ENCODE data around the gene AOAH. TPM values are rescaled to one million over a fixed set of nuclear protein-coding genes. Genes with fewer than 3 reads are reported as not detected.

AOAH gene
- total RNA-seq, result 24.7 TPM
- 2.7 TPM for polyA plus RNA-seq (ENCODE audit: insufficient read depth, low read depth, low replicate concordance)
- long read RNA-seq, donor 1, result 0 reads
- long read RNA-seq, donor 2, result 0 reads
- long read RNA-seq, donor 3, result 0 reads
- long read RNA-seq, donor 4, result 0 reads
- long read RNA-seq, donor 5, result 0 reads
- long read RNA-seq, donor 6, result 0 reads
- long read RNA-seq, donor 7, partial matches to known transcripts, result 0 of 10 reads
- long read RNA-seq, donor 7, other reads (novel, unspliced or antisense), result 7 of 10 reads
- long read RNA-seq, donor 8, result 0 reads
- long read RNA-seq, donor 9, result 0 reads
- long read RNA-seq, donor 10, result 0 reads

DNA sequence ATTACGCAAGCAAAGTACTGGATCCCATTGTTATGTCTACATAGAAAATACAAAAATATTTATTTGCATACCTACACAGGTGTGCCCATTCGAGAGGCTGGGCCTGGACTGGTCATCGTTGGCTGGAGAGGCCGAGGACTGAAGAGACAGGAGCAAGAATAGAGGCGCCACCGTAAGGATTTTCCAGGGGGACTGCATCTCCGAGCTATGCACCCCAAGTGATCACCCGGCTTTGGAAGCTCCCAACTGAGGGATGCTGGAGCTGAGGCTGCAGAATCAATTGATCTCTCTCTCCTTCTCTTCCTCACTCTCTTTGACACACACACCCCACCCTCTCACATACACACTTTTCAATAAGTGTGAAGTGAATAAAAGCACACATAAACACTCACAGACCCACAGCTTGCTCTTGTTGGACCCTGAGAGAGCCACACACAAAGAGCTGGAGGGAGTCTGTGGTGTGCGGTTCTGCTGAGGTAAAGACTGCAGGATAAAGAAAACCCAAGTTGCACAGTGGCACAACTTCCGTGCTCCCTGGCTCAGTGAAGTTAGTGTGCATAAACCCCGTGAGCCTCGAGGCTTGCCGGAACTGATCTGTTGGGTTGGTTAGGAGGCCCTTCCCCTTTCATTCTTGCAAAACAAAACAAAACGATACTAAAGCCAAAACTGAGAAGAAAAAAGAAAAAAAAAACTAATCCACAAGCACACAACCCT is at the start of gene AOAH:
Gene AOAH, minus strand, starts transcription at position 544 of the 714 bp plus-strand sequence. Its CDS starts 346 bp downstream, at position 198.
- peak within 1 kb of the TSS in 1 of 3 donors; percentile 14 for H3K4me3 ChIP-seq (ENCODE audit: low read length in 3 of 3)
- peak in 2 of 5 donors; percentile 13 to 82 for DNase-seq
- no peaks in the 10 kb centered on the region for H3K36me3 ChIP-seq (ENCODE audit: control insufficient read depth in 2 of 3, insufficient read depth in 3 of 3, low read length in 3 of 3)
- peaks cover 0 to 2% (median 0%) of the 10 kb centered on the region in 3 donors for H3K4me1 ChIP-seq (ENCODE audit: control insufficient read depth in 2 of 3, insufficient read depth in 2 of 3, low read depth in 1 of 3, low read length in 3 of 3)
- H3K9me3 ChIP-seq (ENCODE audit: control insufficient read depth in 2 of 3, insufficient read depth in 1 of 3, low read length in 3 of 3), result peaks cover 0 to 2% (median 0%) of the 10 kb centered on the region in 3 donors
- H3K27me3 ChIP-seq (ENCODE audit: control insufficient read depth, insufficient read depth, low read length), result no peaks in the 10 kb centered on the region
- TF ChIP-seq, protein P1, sequence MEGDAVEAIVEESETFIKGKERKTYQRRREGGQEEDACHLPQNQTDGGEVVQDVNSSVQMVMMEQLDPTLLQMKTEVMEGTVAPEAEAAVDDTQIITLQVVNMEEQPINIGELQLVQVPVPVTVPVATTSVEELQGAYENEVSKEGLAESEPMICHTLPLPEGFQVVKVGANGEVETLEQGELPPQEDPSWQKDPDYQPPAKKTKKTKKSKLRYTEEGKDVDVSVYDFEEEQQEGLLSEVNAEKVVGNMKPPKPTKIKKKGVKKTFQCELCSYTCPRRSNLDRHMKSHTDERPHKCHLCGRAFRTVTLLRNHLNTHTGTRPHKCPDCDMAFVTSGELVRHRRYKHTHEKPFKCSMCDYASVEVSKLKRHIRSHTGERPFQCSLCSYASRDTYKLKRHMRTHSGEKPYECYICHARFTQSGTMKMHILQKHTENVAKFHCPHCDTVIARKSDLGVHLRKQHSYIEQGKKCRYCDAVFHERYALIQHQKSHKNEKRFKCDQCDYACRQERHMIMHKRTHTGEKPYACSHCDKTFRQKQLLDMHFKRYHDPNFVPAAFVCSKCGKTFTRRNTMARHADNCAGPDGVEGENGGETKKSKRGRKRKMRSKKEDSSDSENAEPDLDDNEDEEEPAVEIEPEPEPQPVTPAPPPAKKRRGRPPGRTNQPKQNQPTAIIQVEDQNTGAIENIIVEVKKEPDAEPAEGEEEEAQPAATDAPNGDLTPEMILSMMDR (IDR thresholded peaks at IDR 0.05; ENCODE audit: borderline replicate concordance, extremely low read depth, insufficient read depth), result no peak
- no peak within 1 kb of the TSS for H3K27ac ChIP-seq (ENCODE audit: low read depth in 2 of 2, low read length in 2 of 2)
- no peak for FAIRE-seq
- no peak within 1 kb of the TSS for H3K9ac ChIP-seq (ENCODE audit: low read length in 3 of 3)
- intact Hi-C loops (cut with DNase I), result no loop called here

- Histone ChIP-seq H3K36me3 (ENCODE audit: control insufficient read depth in 2 of 3, insufficient read depth in 3 of 3, low read length in 3 of 3) (no peaks in the 10 kb centered on the region), H3K9me3 (ENCODE audit: control insufficient read depth in 2 of 3, insufficient read depth in 1 of 3, low read length in 3 of 3) (no peaks in the 10 kb centered on the region), H3K27ac (ENCODE audit: low read depth in 2 of 2, low read length in 2 of 2) (no peak overlapping the region), H3K4me1 (ENCODE audit: control insufficient read depth in 2 of 3, insufficient read depth in 2 of 3, low read depth in 1 of 3, low read length in 3 of 3) (peaks cover 0 to 13% (median 0%) of the 10 kb centered on the region in 3 donors), H3K9ac (ENCODE audit: low read length in 3 of 3) (no peak overlapping the region), H3K27me3 (ENCODE audit: control insufficient read depth, insufficient read depth, low read length) (no peaks in the 10 kb centered on the region), H3K4me3 (ENCODE audit: low read length in 3 of 3) (no peak overlapping the region)
- DNase-seq (no peak), FAIRE-seq (no peak)
- TF ChIP-seq, protein P1 (IDR thresholded peaks at IDR 0.05; ENCODE audit: borderline replicate concordance, extremely low read depth, insufficient read depth), result no peak
- intact Hi-C loops (cut with DNase I), result no loop called here
Observed at GRCh38 chr7:36766451-36766850, 42.2 kb upstream of the AOAH start.

- intact Hi-C loops (cut with DNase I), result no loop called here
- H3K27me3 ChIP-seq (ENCODE audit: control insufficient read depth, insufficient read depth, low read length), result no peaks in the 10 kb centered on the region
- peaks cover 0 to 16% (median 3%) of the 10 kb centered on the region in 3 donors for H3K4me1 ChIP-seq (ENCODE audit: control insufficient read depth in 2 of 3, insufficient read depth in 2 of 3, low read depth in 1 of 3, low read length in 3 of 3)
- FAIRE-seq (no peak), DNase-seq (no peak)
- TF ChIP-seq, protein P1 (IDR thresholded peaks at IDR 0.05; ENCODE audit: borderline replicate concordance, extremely low read depth, insufficient read depth), result no peak
- H3K36me3 ChIP-seq (ENCODE audit: control insufficient read depth in 2 of 3, insufficient read depth in 3 of 3, low read length in 3 of 3), result no peaks in the 10 kb centered on the region
- H3K4me3 ChIP-seq (ENCODE audit: low read length in 3 of 3), result no peak overlapping the region
- no peak overlapping the region for H3K27ac ChIP-seq (ENCODE audit: low read depth in 2 of 2, low read length in 2 of 2)
- H3K9ac ChIP-seq (ENCODE audit: low read length in 3 of 3), result no peak overlapping the region
- H3K9me3 ChIP-seq (ENCODE audit: control insufficient read depth in 2 of 3, insufficient read depth in 1 of 3, low read length in 3 of 3), result no peaks in the 10 kb centered on the region
Observed at GRCh38 chr7:36765605-36766004, 41.3 kb upstream of the AOAH start.

Measured in kidney (tissue), 22 donors.